AG10803 (cell line): ENCODE measurements around the gene ADAMTS10.

Experiments
- DNase-seq: peaks from one replicate; pipeline ENCODE4 v3.0.0; 2010; ENCODE audit warnings: low read depth
- H3K4me3 ChIP-seq: 2 replicates; pipeline ENCODE4 v1.5.1; 2011; ENCODE audit warnings: mild to moderate bottlenecking, low read length, control low read depth
- CTCF ChIP-seq: conservative IDR thresholded peaks from 2 replicates; pipeline ENCODE4 v1.5.1; 2011; ENCODE audit warnings: mild to moderate bottlenecking, low read length, control low read depth, inconsistent platforms

Gene ADAMTS10

GRCh38 chr19:8609279-8610040 is 1.1 kb downstream of the ADAMTS10 start:
- H3K4me3 ChIP-seq, result peak overlapping the region; percentile 88
- peak; percentile 75 for DNase-seq
- TF ChIP-seq CTCF, result peak; percentile 24; the same call in 1 of the 2 replicates

- H3K4me3 ChIP-seq, result peak overlapping the region; percentile 88
- TF ChIP-seq CTCF, result no peak
- DNase-seq, result no peak
Observed at GRCh38 chr19:8608941-8609278, 1.6 kb downstream of the ADAMTS10 start.

GRCh38 chr19:8607386-8607785 is 3.1 kb downstream of the ADAMTS10 start:
- peak; percentile 75 for DNase-seq
- no peak overlapping the region for H3K4me3 ChIP-seq
- TF ChIP-seq CTCF, result no peak

GRCh38 chr19:8605514-8605913 is 5.0 kb downstream of the ADAMTS10 start:
- no peak for TF ChIP-seq CTCF
- DNase-seq, result no peak
- no peak overlapping the region for H3K4me3 ChIP-seq

GRCh38 chr19:8601796-8602195 is 8.7 kb downstream of the ADAMTS10 start:
- no peak overlapping the region for H3K4me3 ChIP-seq
- TF ChIP-seq CTCF, result no peak
- DNase-seq, result no peak

- no peak for TF ChIP-seq CTCF
- DNase-seq, result no peak
- no peak overlapping the region for H3K4me3 ChIP-seq
Observed at GRCh38 chr19:8600816-8601215, 9.7 kb downstream of the ADAMTS10 start.

- no peak for TF ChIP-seq CTCF
- no peak overlapping the region for H3K4me3 ChIP-seq
- DNase-seq, result no peak
Observed at GRCh38 chr19:8600064-8600463, 10.5 kb downstream of the ADAMTS10 start.
